ENCODE results near the gene SLC25A29.
A peak's percentile ranks its signal among the peaks of the same experiment; 100 is the strongest.

SLC25A29 gene

DNA sequence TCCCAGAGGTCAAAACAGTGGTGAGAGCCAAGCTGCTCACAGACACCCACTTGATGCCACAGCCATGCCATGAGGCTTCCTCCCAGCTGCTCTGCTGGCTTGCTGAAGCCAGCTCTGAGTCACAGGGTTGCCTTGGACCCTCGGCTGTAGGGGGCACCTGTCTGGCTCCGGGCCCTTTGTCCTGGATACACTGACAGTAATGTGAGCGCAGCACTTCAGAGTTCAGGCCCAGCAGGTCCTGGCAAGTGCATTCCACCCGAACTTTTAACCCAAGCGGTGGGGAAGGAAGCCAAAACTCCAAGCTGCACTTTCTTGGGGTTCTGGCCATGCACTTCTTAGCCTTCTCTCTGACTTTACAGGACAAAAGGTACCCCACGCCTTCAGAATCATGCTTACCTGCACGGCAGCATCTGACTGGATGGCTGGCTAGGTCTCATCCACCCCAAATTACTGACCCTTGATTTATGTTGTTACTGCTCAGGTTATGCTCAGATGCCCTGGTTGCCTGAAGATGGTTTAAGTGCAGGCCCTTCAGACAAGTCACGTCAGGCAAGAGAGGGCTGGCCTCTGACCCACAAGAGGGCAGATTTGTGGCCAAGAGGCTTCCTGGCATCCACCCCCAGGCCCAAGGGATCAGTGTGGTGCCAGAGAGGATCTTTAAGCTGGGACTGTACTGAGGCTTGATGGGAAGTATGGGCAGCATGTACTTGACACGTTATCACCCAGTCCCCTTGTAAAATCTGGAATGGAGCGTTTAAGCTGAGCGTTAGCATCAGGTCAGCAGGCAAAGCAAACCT is 24.8 kb downstream of the SLC25A29 start:
- no peak for TF ChIP-seq CTCF (IDR thresholded peaks at IDR 0.05; ENCODE audit: unreplicated experiment in 3 of 3)
- Mint-ChIP-seq H3K27me3 (ENCODE audit: low read depth) (no peaks in the 10 kb centered on the region), H3K9me3 (no peaks in the 10 kb centered on the region), H3K27ac (no peak overlapping the region), H3K4me3 (no peak overlapping the region), H3K36me3 (ENCODE audit: low read depth) (peaks cover 16% of the 10 kb centered on the region), H3K4me1 (peaks cover 4% of the 10 kb centered on the region)

- H3K4me1 Mint-ChIP-seq: no peaks in the 10 kb centered on the region
- peaks cover 21% of the 10 kb centered on the region for H3K36me3 Mint-ChIP-seq (ENCODE audit: low read depth)
- no peak for TF ChIP-seq CTCF (IDR thresholded peaks at IDR 0.05; ENCODE audit: unreplicated experiment in 3 of 3)
- H3K4me3 Mint-ChIP-seq: no peak overlapping the region
- no peaks in the 10 kb centered on the region for H3K9me3 Mint-ChIP-seq
- H3K27me3 Mint-ChIP-seq (ENCODE audit: low read depth): no peaks in the 10 kb centered on the region
- H3K27ac Mint-ChIP-seq: peak overlapping the region in 2 of 3 experiments; percentile 1 to 13
Measured at GRCh38 chr14:100279563-100279962, 26.7 kb downstream of the SLC25A29 start.

DNA sequence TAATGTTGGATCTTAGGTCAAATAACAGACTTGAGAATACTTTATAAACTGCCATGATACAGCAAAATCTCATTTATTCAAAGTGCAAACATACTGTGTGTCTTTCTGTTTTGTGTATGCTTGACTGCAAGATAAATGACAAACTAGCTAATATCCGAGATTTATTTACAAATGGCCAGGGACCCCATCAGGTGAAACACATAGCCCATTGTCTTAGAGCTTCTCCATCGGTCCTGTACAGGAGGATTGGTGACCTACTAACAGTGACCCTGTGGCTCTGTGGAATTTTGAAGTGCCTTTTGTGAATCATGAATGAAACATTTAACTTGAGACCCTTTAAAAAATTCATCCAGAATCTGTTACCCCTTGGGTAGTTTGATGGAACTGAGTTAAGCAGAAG is 27.1 kb downstream of the SLC25A29 start:
- peaks cover 25% of the 10 kb centered on the region for H3K36me3 Mint-ChIP-seq (ENCODE audit: low read depth)

DNA sequence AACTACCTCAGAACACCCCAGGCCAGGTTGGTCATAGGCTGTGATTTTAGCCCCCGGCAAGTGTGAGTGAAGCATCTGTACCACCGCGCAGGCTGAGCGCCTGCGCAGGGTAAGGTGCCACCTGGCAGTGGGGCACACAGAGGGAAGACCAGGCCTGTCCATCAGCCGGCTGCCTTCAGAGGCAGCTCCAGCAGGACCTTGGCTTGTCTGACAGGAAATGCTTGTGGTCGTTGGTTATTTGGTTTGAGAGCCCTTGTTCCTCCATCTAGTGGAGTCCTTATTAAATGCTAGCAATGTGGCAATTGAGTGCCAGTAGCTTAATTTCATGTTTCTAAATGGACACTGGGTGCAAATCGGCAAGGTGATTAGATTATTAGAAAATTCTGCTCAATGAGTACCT is 27.5 kb downstream of the SLC25A29 start:
- no peaks in the 10 kb centered on the region for H3K9me3 Mint-ChIP-seq
- H3K4me3 Mint-ChIP-seq: no peak overlapping the region
- peaks cover 26% of the 10 kb centered on the region for H3K36me3 Mint-ChIP-seq (ENCODE audit: low read depth)
- no peaks in the 10 kb centered on the region for H3K27me3 Mint-ChIP-seq (ENCODE audit: low read depth)
- H3K4me1 Mint-ChIP-seq: no peaks in the 10 kb centered on the region
- no peak overlapping the region for H3K27ac Mint-ChIP-seq
- no peak for TF ChIP-seq CTCF (IDR thresholded peaks at IDR 0.05; ENCODE audit: unreplicated experiment in 3 of 3)

More for the DNA sequence above, 27.1 kb downstream of the SLC25A29 start:
- no peak for TF ChIP-seq CTCF (IDR thresholded peaks at IDR 0.05; ENCODE audit: unreplicated experiment in 3 of 3)
- no peak overlapping the region for H3K4me3 Mint-ChIP-seq
- no peak overlapping the region for H3K27ac Mint-ChIP-seq
- no peaks in the 10 kb centered on the region for H3K4me1 Mint-ChIP-seq
- no peaks in the 10 kb centered on the region for H3K27me3 Mint-ChIP-seq (ENCODE audit: low read depth)
- no peaks in the 10 kb centered on the region for H3K9me3 Mint-ChIP-seq

GRCh38 chr14:100275214-100275613 is 31.0 kb downstream of the SLC25A29 start:
- TF ChIP-seq CTCF (IDR thresholded peaks at IDR 0.05; ENCODE audit: unreplicated experiment in 3 of 3): no peak
- Mint-ChIP-seq H3K27ac (no peak overlapping the region), H3K36me3 (ENCODE audit: low read depth) (peaks cover 37% of the 10 kb centered on the region), H3K4me3 (no peak overlapping the region), H3K4me1 (no peaks in the 10 kb centered on the region), H3K27me3 (ENCODE audit: low read depth) (no peaks in the 10 kb centered on the region), H3K9me3 (no peaks in the 10 kb centered on the region)

GRCh38 chr14:100274250-100274649 is 32.0 kb downstream of the SLC25A29 start:
- Mint-ChIP-seq H3K27me3 (ENCODE audit: low read depth) (no peaks in the 10 kb centered on the region), H3K36me3 (ENCODE audit: low read depth) (peaks cover 35% of the 10 kb centered on the region), H3K9me3 (no peaks in the 10 kb centered on the region), H3K4me3 (no peak overlapping the region), H3K4me1 (no peaks in the 10 kb centered on the region), H3K27ac (no peak overlapping the region)
- TF ChIP-seq CTCF (IDR thresholded peaks at IDR 0.05; ENCODE audit: unreplicated experiment in 3 of 3): no peak

Measured in nephron (organoid).